Brain microvascular endothelial cell (primary cell): ENCODE data around the gene HNRNPH1.
A peak's percentile ranks its signal among the peaks of the same experiment; 100 is the strongest.
"Not testable (repeated sequence)": the region's sequence is repeated elsewhere in the genome, so short reads cannot be mapped to it uniquely, and the experiment has no call there.

ENCODE experiments used
- DNase-seq: peaks from one replicate; pipeline ENCODE4 v3.0.0-alpha.2; 2020
- H3K27ac ChIP-seq: fragments of 250-450 bp; sonication (Bioruptor Pico); 2 replicates; pipeline ENCODE4 v1.5.1; 2020; ENCODE audit warnings: mild to moderate bottlenecking, moderate library complexity
- H3K27me3 ChIP-seq: fragments of 250-450 bp; sonication (Bioruptor Pico); replicated peaks from 2 replicates; pipeline ENCODE4 v1.5.1; 2020; ENCODE audit warnings: mild to moderate bottlenecking
- H3K36me3 ChIP-seq: fragments of 250-450 bp; sonication (Bioruptor Pico); replicated peaks from 2 replicates; pipeline ENCODE4 v1.5.1; 2020; ENCODE audit warnings: mild to moderate bottlenecking
- H3K4me3 ChIP-seq: 2 replicates; pipeline ENCODE4 v1.5.1; 2011; ENCODE audit warnings: low read depth, mild to moderate bottlenecking, control low read depth, low read length, moderate library complexity
- CTCF ChIP-seq: IDR thresholded peaks from 2 replicates; pipeline ENCODE4 v1.5.1; 2011; ENCODE audit warnings: low read depth, mild to moderate bottlenecking, moderate library complexity, low read length, control low read depth, inconsistent platforms; ENCODE audit errors: missing control alignments
- in situ Hi-C: cut with HindIII; loops from 2 replicates; pipeline ENCODE4 v1.10.0; 2017; ENCODE audit warnings: low sequenced_read_pairs, low pct_ligation_motif_present

HNRNPH1 gene

GRCh38 chr5:179648410-179648809 is 24.9 kb upstream of the HNRNPH1 start:
- no peak for TF ChIP-seq CTCF
- in situ Hi-C loops: no loop called here
- no peaks in the 10 kb centered on the region for H3K27me3 ChIP-seq
- H3K4me3 ChIP-seq: no peak overlapping the region
- DNase-seq: no peak
- H3K27ac ChIP-seq: no peak overlapping the region
- H3K36me3 ChIP-seq: no peaks in the 10 kb centered on the region

GRCh38 chr5:179644766-179645165 is 21.3 kb upstream of the HNRNPH1 start:
- H3K36me3 ChIP-seq, in situ Hi-C loops, H3K27me3 ChIP-seq, H3K27ac ChIP-seq, H3K4me3 ChIP-seq, DNase-seq: not testable (repeated sequence)

GRCh38 chr5:179643141-179643920 is 19.9 kb upstream of the HNRNPH1 start:
- H3K27me3 ChIP-seq, H3K36me3 ChIP-seq, H3K27ac ChIP-seq, DNase-seq, in situ Hi-C loops, H3K4me3 ChIP-seq: not testable (repeated sequence)

GRCh38 chr5:179642626-179643025 is 19.2 kb upstream of the HNRNPH1 start:
- H3K27ac ChIP-seq, in situ Hi-C loops, H3K4me3 ChIP-seq, H3K36me3 ChIP-seq, H3K27me3 ChIP-seq, DNase-seq: not testable (repeated sequence)

GRCh38 chr5:179641745-179642144 is 18.3 kb upstream of the HNRNPH1 start:
- in situ Hi-C loops, H3K4me3 ChIP-seq, H3K36me3 ChIP-seq, H3K27me3 ChIP-seq, DNase-seq, H3K27ac ChIP-seq: not testable (repeated sequence)

- H3K4me3 ChIP-seq, in situ Hi-C loops, H3K27ac ChIP-seq, H3K36me3 ChIP-seq, DNase-seq, H3K27me3 ChIP-seq: not testable (repeated sequence)
These were observed 15.8 kb upstream of the HNRNPH1 start for GRCh38 chr5:179639296-179639695.

GRCh38 chr5:179634370-179635172 is 11.1 kb upstream of the HNRNPH1 start:
- H3K4me3 ChIP-seq: peak overlapping the region; percentile 24
- in situ Hi-C loops, H3K27me3 ChIP-seq, DNase-seq, H3K36me3 ChIP-seq, H3K27ac ChIP-seq: not testable (repeated sequence)

- in situ Hi-C loops, H3K36me3 ChIP-seq, H3K27me3 ChIP-seq, DNase-seq, H3K27ac ChIP-seq: not testable (repeated sequence)
- peak overlapping the region; percentile 37 for H3K4me3 ChIP-seq
These were observed 10.3 kb upstream of the HNRNPH1 start for GRCh38 chr5:179633501-179634369.

GRCh38 chr5:179624841-179625271 is 1.4 kb upstream of the HNRNPH1 start:
- Histone ChIP-seq H3K27me3 (no peaks in the 10 kb centered on the region), H3K27ac (peak overlapping the region; percentile 89), H3K4me3 (no peak overlapping the region), H3K36me3 (peaks cover 27% of the 10 kb centered on the region)
- no peak for TF ChIP-seq CTCF
- in situ Hi-C loops: no loop called here
- no peak for DNase-seq
